A549 (cell line): ENCODE measurements around the gene CAMK1G. TPM values are rescaled to one million over a fixed set of nuclear protein-coding genes. Genes with fewer than 3 reads are reported as not detected.

Experiments
- ATAC-seq, 2 experiments: fragments of 200-7000 bp in 1 of 2; fragments of >200 bp in 1 of 2; cut with Nextera tagmentation in 1 of 2; cut with Tn5 transposase in 1 of 2; 3 replicates each; pipeline versions ENCODE4 v1.8.0 to v1.9.1; 2018 to 2020; ENCODE audit warnings: mild to moderate bottlenecking in 1 of 2, moderate library complexity in 1 of 2
- CTCF ChIA-PET: fragments of 300-600 bp; sonication (Branson Sonifier 250); formaldehyde crosslinking; extraction: SDS; loops from one replicate; lab custom pipeline; 2021; ENCODE audit warnings: antibody characterized with exemption, inconsistent platforms; lab: Yijun Ruan, JAX
- POLR2A ChIA-PET: fragments of 350-600 bp; formaldehyde crosslinking; extraction: SDS; loops from one replicate; lab custom pipeline; 2021; ENCODE audit warnings: antibody characterized with exemption, inconsistent platforms; lab: Yijun Ruan, JAX
- DNase-seq, 2 experiments: peaks; one replicate each; pipeline versions ENCODE4 v3.0.0 to v3.0.0-alpha.2; 2011 to 2016; ENCODE audit warnings: low read depth in 1 of 2, low spot score in 1 of 2
- FAIRE-seq: peaks from 2 replicates; lab custom pipeline; 2011; peaks lifted over from hg19 to GRCh38; lab: Jason Lieb, UNC
- H3K27ac ChIP-seq, 2 experiments: fragments of >200 bp; sonication (Bioruptor Twin); formaldehyde crosslinking; 3 replicates each; pipeline ENCODE4 v1.5.1; 2016 to 2017
- H3K4me1 ChIP-seq: fragments of >200 bp; sonication (Bioruptor Twin); formaldehyde crosslinking; 3 replicates; pipeline ENCODE4 v1.6.1; 2016
- H3K4me2 ChIP-seq: fragments of >200 bp; sonication (Bioruptor Twin); formaldehyde crosslinking; 3 replicates; pipeline ENCODE4 v1.6.1; 2016
- H3K4me3 ChIP-seq: fragments of >200 bp; sonication (Bioruptor Twin); formaldehyde crosslinking; 3 replicates; pipeline ENCODE4 v1.5.1; 2016
- H3K9me3 ChIP-seq: fragments of >200 bp; sonication (Bioruptor Twin); formaldehyde crosslinking; 3 replicates; pipeline ENCODE4 v1.6.1; 2016
- BCL3 ChIP-seq: fragments of >200 bp; sonication (Bioruptor Twin); formaldehyde crosslinking; IDR thresholded peaks from 3 replicates; pipeline ENCODE4 v1.6.1; 2016
- BHLHE40 ChIP-seq: IDR thresholded peaks from 2 replicates; pipeline ENCODE4 v1.6.1; 2012; ENCODE audit warnings: low read depth, low read length, inconsistent platforms
- CBX8 ChIP-seq: fragments of 200-600 bp; sonication (generic); IDR thresholded peaks from 2 replicates; pipeline ENCODE4 v1.6.1; 2016
- E2F6 ChIP-seq: IDR thresholded peaks from 2 replicates; pipeline ENCODE4 v1.6.1; 2012; ENCODE audit warnings: low read depth, borderline replicate concordance
- ESRRA ChIP-seq: fragments of 150-350 bp; IDR thresholded peaks from 2 replicates; pipeline ENCODE4 v1.6.1; 2014; ENCODE audit warnings: mild to moderate bottlenecking, low read length, borderline replicate concordance
- FOSB ChIP-seq: fragments of 250-450 bp; sonication (Bioruptor Pico); IDR thresholded peaks from 2 replicates; pipeline ENCODE4 v1.5.0; 2020; ENCODE audit warnings: mild to moderate bottlenecking, moderate library complexity
- FOSL2 ChIP-seq, 2 experiments: fragments of 450-650 bp in 1 of 2; fragments of >200 bp in 1 of 2; sonication (Bioruptor Twin) in 1 of 2; formaldehyde crosslinking; IDR thresholded peaks; 2 replicates each; pipeline versions ENCODE4 v1.5.0 to v1.6.1; 2016 to 2020; ENCODE audit warnings: mild to moderate bottlenecking in 1 of 2, moderate library complexity in 1 of 2
- GATA3 ChIP-seq: IDR thresholded peaks from 2 replicates; pipeline ENCODE4 v1.6.1; 2012; ENCODE audit warnings: borderline replicate concordance
- HDAC2 ChIP-seq: fragments of 200-600 bp; sonication (generic); IDR thresholded peaks from 2 replicates; pipeline ENCODE4 v1.6.1; 2016
- HOXB5 ChIP-seq: fragments of 250-450 bp; sonication (Bioruptor Pico); IDR thresholded peaks from 2 replicates; pipeline ENCODE4 v1.5.0; 2020; ENCODE audit warnings: mild to moderate bottlenecking, moderate library complexity
- JUNB ChIP-seq: fragments of >200 bp; sonication (Bioruptor Twin); formaldehyde crosslinking; IDR thresholded peaks from 2 replicates; pipeline ENCODE4 v1.6.1; 2016
- MAZ ChIP-seq: fragments of 150-350 bp; IDR thresholded peaks from 2 replicates; pipeline ENCODE4 v1.6.1; 2014; ENCODE audit warnings: antibody characterized with exemption, low read depth, low read length, borderline replicate concordance
- NFE2L2 ChIP-seq: fragments of 150-350 bp; conservative IDR thresholded peaks from 2 replicates; pipeline ENCODE4 v1.6.1; 2014; ENCODE audit warnings: low read length
- RCOR1 ChIP-seq: fragments of 150-350 bp; IDR thresholded peaks from 2 replicates; pipeline ENCODE4 v1.6.1; 2014; ENCODE audit warnings: antibody characterized with exemption, low read length, low read depth
- SREBF2 ChIP-seq: fragments of 450-650 bp; IDR thresholded peaks from 2 replicates; pipeline ENCODE4 v1.6.1; 2014; ENCODE audit warnings: mild to moderate bottlenecking, moderate library complexity
- TP53 ChIP-seq: fragments of 250-450 bp; sonication (Bioruptor Pico); IDR thresholded peaks from 2 replicates; pipeline ENCODE4 v1.5.0; 2021; ENCODE audit warnings: mild to moderate bottlenecking, moderate library complexity
- USF2 ChIP-seq: fragments of 450-650 bp; IDR thresholded peaks from 2 replicates; pipeline ENCODE4 v1.6.1; 2014; ENCODE audit warnings: antibody characterized with exemption
- ZC3H11A ChIP-seq: fragments of 450-650 bp; IDR thresholded peaks from 2 replicates; pipeline ENCODE4 v1.6.1; 2014; ENCODE audit warnings: antibody characterized with exemption, mild to moderate bottlenecking
- ZFP36 ChIP-seq: fragments of 450-650 bp; IDR thresholded peaks from 2 replicates; pipeline ENCODE4 v1.6.1; 2014; ENCODE audit warnings: borderline replicate concordance; ENCODE audit not compliant: partially characterized antibody
- ZNF302 ChIP-seq: fragments of 250-450 bp; sonication (Bioruptor Pico); IDR thresholded peaks from 2 replicates; pipeline ENCODE4 v1.9.0; 2021; ENCODE audit warnings: inconsistent platforms, mild to moderate bottlenecking, moderate library complexity
- WGBS: methylation state at CpG from one replicate; pipeline ENCODE4 v1.1.6; 2017; ENCODE audit errors: missing lambda C conversion rate; 5-methylcytosine and 5-hydroxymethylcytosine counted together
- polyA plus RNA-seq, 4 experiments: library from polyadenylated mRNA; depleted of rRNA in 3 of 4; stranded (reverse); fragments of >200 nt; fragmentation: RNase III in 1 of 4; extraction: RNeasy Plus Mini Kit Qiagen cat#74134 plus additional on column Dnase treatment in 1 of 4; gene quantifications; 2 replicates in 3 of 4; 3 replicates in 1 of 4; pipeline ENCODE4 v1.2.3, GENCODE V29; 2011 to 2017
- TF ChIP-seq, protein P1 (sequence below): fragments of >200 bp; sonication (Bioruptor Twin); formaldehyde crosslinking; IDR thresholded peaks from 3 replicates; pipeline ENCODE4 v1.5.1; 2016
- TF ChIP-seq, protein P2 (sequence below): fragments of 250-450 bp; sonication (Bioruptor Pico); IDR thresholded peaks from 2 replicates; pipeline ENCODE4 v1.5.0; 2021; ENCODE audit warnings: mild to moderate bottlenecking, moderate library complexity, borderline replicate concordance

The CAMK1G gene
- polyA plus RNA-seq, 2 of the 4 experiments (the other 2 are of a cell fraction): 0.03 to 0.08 TPM

- no peak for TF ChIP-seq BHLHE40
- no peak for TF ChIP-seq USF2
- TF ChIP-seq FOSB: no peak
- TF ChIP-seq, protein P1, sequence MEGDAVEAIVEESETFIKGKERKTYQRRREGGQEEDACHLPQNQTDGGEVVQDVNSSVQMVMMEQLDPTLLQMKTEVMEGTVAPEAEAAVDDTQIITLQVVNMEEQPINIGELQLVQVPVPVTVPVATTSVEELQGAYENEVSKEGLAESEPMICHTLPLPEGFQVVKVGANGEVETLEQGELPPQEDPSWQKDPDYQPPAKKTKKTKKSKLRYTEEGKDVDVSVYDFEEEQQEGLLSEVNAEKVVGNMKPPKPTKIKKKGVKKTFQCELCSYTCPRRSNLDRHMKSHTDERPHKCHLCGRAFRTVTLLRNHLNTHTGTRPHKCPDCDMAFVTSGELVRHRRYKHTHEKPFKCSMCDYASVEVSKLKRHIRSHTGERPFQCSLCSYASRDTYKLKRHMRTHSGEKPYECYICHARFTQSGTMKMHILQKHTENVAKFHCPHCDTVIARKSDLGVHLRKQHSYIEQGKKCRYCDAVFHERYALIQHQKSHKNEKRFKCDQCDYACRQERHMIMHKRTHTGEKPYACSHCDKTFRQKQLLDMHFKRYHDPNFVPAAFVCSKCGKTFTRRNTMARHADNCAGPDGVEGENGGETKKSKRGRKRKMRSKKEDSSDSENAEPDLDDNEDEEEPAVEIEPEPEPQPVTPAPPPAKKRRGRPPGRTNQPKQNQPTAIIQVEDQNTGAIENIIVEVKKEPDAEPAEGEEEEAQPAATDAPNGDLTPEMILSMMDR: no peak
- TF ChIP-seq, all 56 proteins: peak for 0
Observed at GRCh38 chr1:209635850-209636249, 52.3 kb downstream of the CAMK1G start (continued).

DNA sequence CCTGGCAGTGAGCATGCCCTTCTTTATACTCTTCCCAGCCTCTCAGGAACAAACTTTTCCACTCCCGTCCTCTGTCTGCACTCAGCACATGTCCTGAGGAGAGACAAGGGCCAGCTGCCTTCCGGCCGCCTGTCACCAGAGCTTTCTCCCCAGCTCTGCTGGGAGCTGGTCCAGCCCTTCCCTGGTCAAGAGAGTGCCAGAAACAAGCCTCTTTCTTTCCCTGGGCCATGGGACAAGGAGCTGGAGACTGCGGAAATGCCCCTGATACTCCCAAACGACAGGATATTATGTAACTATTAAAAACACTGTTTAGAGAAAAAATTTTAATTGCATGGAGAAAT, 58.3 kb downstream of the CAMK1G start:
- ChIA-PET CTCF (interaction anchor here (1.0 to 2.4 kb wide), 4 partner anchors 10 to 17 kb away, joined by 3 to 7 read pairs (median 5); no protein-coding TSS in a partner anchor), POLR2A (no interaction called here)
- DNase-seq: no peak
- Histone ChIP-seq H3K4me3 (no peak overlapping the region), H3K4me2 (no peak overlapping the region), H3K4me1 (peaks cover 1% of the 10 kb centered on the region; the same call in 2 of the 3 replicates)
- 84% methylated on average over 5 of the region's 5 CpGs for WGBS
- ATAC-seq: no peak
- TF ChIP-seq ZNF302 (CRISPR knock-in tag): no peak
- no peak for TF ChIP-seq ZFP36
- no peak for TF ChIP-seq SREBF2
- TF ChIP-seq, protein P1: no peak
- no peak for TF ChIP-seq FOSL2 (IDR thresholded peaks at IDR 0.05)
- TF ChIP-seq FOSL2 (CRISPR knock-in tag; IDR thresholded peaks at IDR 0.05): no peak
- no peak for TF ChIP-seq GATA3
- TF ChIP-seq, protein P2, sequence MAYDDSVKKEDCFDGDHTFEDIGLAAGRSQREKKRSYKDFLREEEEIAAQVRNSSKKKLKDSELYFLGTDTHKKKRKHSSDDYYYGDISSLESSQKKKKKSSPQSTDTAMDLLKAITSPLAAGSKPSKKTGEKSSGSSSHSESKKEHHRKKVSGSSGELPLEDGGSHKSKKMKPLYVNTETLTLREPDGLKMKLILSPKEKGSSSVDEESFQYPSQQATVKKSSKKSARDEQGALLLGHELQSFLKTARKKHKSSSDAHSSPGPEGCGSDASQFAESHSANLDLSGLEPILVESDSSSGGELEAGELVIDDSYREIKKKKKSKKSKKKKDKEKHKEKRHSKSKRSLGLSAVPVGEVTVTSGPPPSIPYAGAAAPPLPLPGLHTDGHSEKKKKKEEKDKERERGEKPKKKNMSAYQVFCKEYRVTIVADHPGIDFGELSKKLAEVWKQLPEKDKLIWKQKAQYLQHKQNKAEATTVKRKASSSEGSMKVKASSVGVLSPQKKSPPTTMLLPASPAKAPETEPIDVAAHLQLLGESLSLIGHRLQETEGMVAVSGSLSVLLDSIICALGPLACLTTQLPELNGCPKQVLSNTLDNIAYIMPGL (CRISPR knock-in tag): no peak
- TF ChIP-seq, all 56 proteins: peak for 0
- H3K9me3 ChIP-seq: no peaks in the 10 kb centered on the region
- no peak overlapping the region for H3K27ac ChIP-seq
- FAIRE-seq: no peak

GRCh38 chr1:209642816-209643215, 59.3 kb downstream of the CAMK1G start:
- Histone ChIP-seq H3K4me2 (no peak overlapping the region), H3K27ac (no peak overlapping the region), H3K4me1 (peaks cover 11% of the 10 kb centered on the region), H3K9me3 (no peaks in the 10 kb centered on the region), H3K4me3 (no peak overlapping the region)
- TF ChIP-seq RCOR1 (no peak), CBX8 (no peak), E2F6 (no peak), HDAC2 (no peak), NFE2L2 (no peak), USF2 (no peak), HOXB5 (CRISPR knock-in tag) (no peak), ESRRA (no peak), JUNB (no peak), BCL3 (no peak), MAZ (no peak), TP53 (no peak), ZC3H11A (no peak)
- DNase-seq (no peak), FAIRE-seq (no peak), ATAC-seq (no peak)
- POLR2A ChIA-PET: no interaction called here
- WGBS: 25% methylated on average over 3 of the region's 3 CpGs
- CTCF ChIA-PET: interaction anchor here (1.1 to 2.4 kb wide), 10 partner anchors 11 to 77 kb away, joined by 3 to 7 read pairs (median 5); no protein-coding TSS in a partner anchor
